ENCODE data around the gene CCBE1. TPM values are rescaled to one million over a fixed set of nuclear protein-coding genes. Genes with fewer than 3 reads are reported as not detected.
"Not testable (repeated sequence)": the region's sequence is repeated elsewhere in the genome, so short reads cannot be mapped to it uniquely, and the experiment has no call there.

CCBE1 gene
- total RNA-seq, 1 donor from 2014 or later = 1.2 TPM

- Mint-ChIP-seq H3K36me3 (ENCODE audit: low read depth, unreplicated experiment) (no peaks in the 10 kb centered on the region), H3K4me1 (ENCODE audit: unreplicated experiment) (no peaks in the 10 kb centered on the region), H3K4me3 (ENCODE audit: unreplicated experiment) (no peak overlapping the region), H3K27ac (ENCODE audit: unreplicated experiment) (no peak overlapping the region), H3K9me3 (ENCODE audit: unreplicated experiment) (no peaks in the 10 kb centered on the region), H3K27me3 (ENCODE audit: unreplicated experiment) (peaks cover 5% of the 10 kb centered on the region)
- no peak for DNase-seq (ENCODE audit: low spot score)
- TF ChIP-seq, protein P1, sequence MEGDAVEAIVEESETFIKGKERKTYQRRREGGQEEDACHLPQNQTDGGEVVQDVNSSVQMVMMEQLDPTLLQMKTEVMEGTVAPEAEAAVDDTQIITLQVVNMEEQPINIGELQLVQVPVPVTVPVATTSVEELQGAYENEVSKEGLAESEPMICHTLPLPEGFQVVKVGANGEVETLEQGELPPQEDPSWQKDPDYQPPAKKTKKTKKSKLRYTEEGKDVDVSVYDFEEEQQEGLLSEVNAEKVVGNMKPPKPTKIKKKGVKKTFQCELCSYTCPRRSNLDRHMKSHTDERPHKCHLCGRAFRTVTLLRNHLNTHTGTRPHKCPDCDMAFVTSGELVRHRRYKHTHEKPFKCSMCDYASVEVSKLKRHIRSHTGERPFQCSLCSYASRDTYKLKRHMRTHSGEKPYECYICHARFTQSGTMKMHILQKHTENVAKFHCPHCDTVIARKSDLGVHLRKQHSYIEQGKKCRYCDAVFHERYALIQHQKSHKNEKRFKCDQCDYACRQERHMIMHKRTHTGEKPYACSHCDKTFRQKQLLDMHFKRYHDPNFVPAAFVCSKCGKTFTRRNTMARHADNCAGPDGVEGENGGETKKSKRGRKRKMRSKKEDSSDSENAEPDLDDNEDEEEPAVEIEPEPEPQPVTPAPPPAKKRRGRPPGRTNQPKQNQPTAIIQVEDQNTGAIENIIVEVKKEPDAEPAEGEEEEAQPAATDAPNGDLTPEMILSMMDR (IDR thresholded peaks at IDR 0.05; ENCODE audit: unreplicated experiment) = no peak
Observed at GRCh38 chr18:59718108-59718463, 20.9 kb upstream of the CCBE1 start.

GRCh38 chr18:59717291-59717690 lies 20.1 kb upstream of the CCBE1 start:
- Mint-ChIP-seq H3K27ac (ENCODE audit: unreplicated experiment) (no peak overlapping the region), H3K27me3 (ENCODE audit: unreplicated experiment) (peaks cover 6% of the 10 kb centered on the region), H3K36me3 (ENCODE audit: low read depth, unreplicated experiment) (no peaks in the 10 kb centered on the region), H3K4me3 (ENCODE audit: unreplicated experiment) (no peak overlapping the region), H3K4me1 (ENCODE audit: unreplicated experiment) (no peaks in the 10 kb centered on the region), H3K9me3 (ENCODE audit: unreplicated experiment) (no peaks in the 10 kb centered on the region)
- TF ChIP-seq, protein P1 (IDR thresholded peaks at IDR 0.05; ENCODE audit: unreplicated experiment) = no peak
- no peak for DNase-seq (ENCODE audit: low spot score)

DNA sequence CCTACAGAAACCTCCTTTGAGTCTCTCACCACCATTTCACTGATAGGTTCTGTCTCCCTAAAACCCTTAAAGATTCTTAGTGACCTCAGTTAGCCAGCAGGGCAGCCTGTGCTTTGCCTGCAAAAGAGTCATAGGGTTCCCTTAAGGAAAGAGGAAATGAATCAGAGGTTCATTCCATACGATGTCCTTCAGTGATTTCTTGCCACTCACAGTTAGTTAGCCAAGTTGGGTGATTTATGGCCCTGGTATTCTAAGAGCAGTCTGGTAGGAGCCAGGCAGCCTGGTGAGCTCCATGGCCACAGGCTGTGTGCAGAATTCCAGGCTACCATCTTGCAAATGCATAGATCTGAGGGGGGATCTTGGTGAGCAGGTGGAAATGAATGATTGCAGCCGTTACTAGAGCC lies 18.7 kb upstream of the CCBE1 start:
- H3K9me3 Mint-ChIP-seq (ENCODE audit: unreplicated experiment) = no peaks in the 10 kb centered on the region
- TF ChIP-seq, protein P1 (IDR thresholded peaks at IDR 0.05; ENCODE audit: unreplicated experiment) = no peak
- H3K27ac Mint-ChIP-seq (ENCODE audit: unreplicated experiment) = no peak overlapping the region
- H3K36me3 Mint-ChIP-seq (ENCODE audit: low read depth, unreplicated experiment) = no peaks in the 10 kb centered on the region
- DNase-seq (ENCODE audit: low spot score) = no peak
- no peaks in the 10 kb centered on the region for H3K4me1 Mint-ChIP-seq (ENCODE audit: unreplicated experiment)
- H3K4me3 Mint-ChIP-seq (ENCODE audit: unreplicated experiment) = no peak overlapping the region
- H3K27me3 Mint-ChIP-seq (ENCODE audit: unreplicated experiment) = peaks cover 6% of the 10 kb centered on the region

- Mint-ChIP-seq H3K27ac (ENCODE audit: unreplicated experiment) (no peak overlapping the region), H3K4me1 (ENCODE audit: unreplicated experiment) (no peaks in the 10 kb centered on the region), H3K9me3 (ENCODE audit: unreplicated experiment) (no peaks in the 10 kb centered on the region), H3K36me3 (ENCODE audit: low read depth, unreplicated experiment) (no peaks in the 10 kb centered on the region), H3K27me3 (ENCODE audit: unreplicated experiment) (peaks cover 6% of the 10 kb centered on the region), H3K4me3 (ENCODE audit: unreplicated experiment) (no peak overlapping the region)
- DNase-seq (ENCODE audit: low spot score) = no peak
- TF ChIP-seq, protein P1 (IDR thresholded peaks at IDR 0.05; ENCODE audit: unreplicated experiment) = no peak
Observed at GRCh38 chr18:59715445-59715844, 18.2 kb upstream of the CCBE1 start.

DNA sequence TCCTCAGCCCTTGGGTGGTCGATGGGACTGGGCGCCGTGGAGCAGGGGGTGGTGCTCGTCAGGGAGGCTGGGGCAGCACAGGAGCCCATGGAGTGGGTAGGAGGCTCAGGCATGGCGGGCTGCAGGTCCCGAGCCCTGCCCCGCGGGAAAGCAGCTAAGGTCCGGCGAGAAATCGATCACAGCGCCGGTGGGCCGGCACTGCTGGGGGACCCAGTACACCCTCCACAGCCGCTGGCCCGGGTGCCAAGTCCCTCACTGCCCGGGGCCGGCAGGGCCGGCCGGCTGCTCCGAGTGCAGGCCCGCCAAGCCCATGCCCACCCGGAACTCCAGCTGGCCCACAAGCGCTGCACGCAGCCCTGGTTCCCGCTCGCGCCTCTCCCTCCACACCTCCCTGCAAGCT lies 16.9 kb upstream of the CCBE1 start:
- DNase-seq (ENCODE audit: low spot score); H3K27me3 Mint-ChIP-seq (ENCODE audit: unreplicated experiment); H3K4me1 Mint-ChIP-seq (ENCODE audit: unreplicated experiment); H3K9me3 Mint-ChIP-seq (ENCODE audit: unreplicated experiment); H3K36me3 Mint-ChIP-seq (ENCODE audit: low read depth, unreplicated experiment); H3K27ac Mint-ChIP-seq (ENCODE audit: unreplicated experiment); H3K4me3 Mint-ChIP-seq (ENCODE audit: unreplicated experiment): not testable (repeated sequence)

DNA sequence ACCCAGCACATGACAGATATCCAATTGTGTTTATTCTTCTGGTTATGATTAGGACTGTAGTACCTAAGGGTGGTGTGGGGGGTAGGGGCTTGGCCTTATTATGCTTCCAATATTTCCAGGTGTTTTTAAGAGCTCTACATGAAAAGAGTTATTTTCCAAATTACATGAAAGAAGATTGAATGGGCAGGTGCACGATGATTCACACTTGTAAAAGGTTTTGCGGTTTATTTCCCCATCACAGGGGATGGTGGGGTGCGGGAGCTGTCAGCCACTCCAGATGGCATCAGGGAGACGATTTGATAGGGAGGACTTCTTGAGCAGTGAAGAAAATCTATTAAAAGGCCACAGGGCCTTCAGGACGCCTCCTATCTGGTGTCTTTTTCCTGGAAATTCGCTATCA lies 15.1 kb upstream of the CCBE1 start:
- DNase-seq (ENCODE audit: low spot score) = no peak
- H3K4me1 Mint-ChIP-seq (ENCODE audit: unreplicated experiment) = no peaks in the 10 kb centered on the region
- peaks cover 4% of the 10 kb centered on the region for H3K27me3 Mint-ChIP-seq (ENCODE audit: unreplicated experiment)
- H3K27ac Mint-ChIP-seq (ENCODE audit: unreplicated experiment) = no peak overlapping the region
- H3K36me3 Mint-ChIP-seq (ENCODE audit: low read depth, unreplicated experiment) = no peaks in the 10 kb centered on the region
- H3K4me3 Mint-ChIP-seq (ENCODE audit: unreplicated experiment) = no peak overlapping the region
- TF ChIP-seq, protein P1 (IDR thresholded peaks at IDR 0.05; ENCODE audit: unreplicated experiment) = no peak
- H3K9me3 Mint-ChIP-seq (ENCODE audit: unreplicated experiment) = no peaks in the 10 kb centered on the region
